ENCODE measurements around the gene VPS39. TPM values are rescaled to one million over a fixed set of nuclear protein-coding genes. Genes with fewer than 3 reads are reported as not detected.

Gene VPS39
- polyA plus RNA-seq, 1 donor (not counting 4 experiments of a cell fraction or from before 2014, with no cell fraction given): 29.7 TPM

DNA sequence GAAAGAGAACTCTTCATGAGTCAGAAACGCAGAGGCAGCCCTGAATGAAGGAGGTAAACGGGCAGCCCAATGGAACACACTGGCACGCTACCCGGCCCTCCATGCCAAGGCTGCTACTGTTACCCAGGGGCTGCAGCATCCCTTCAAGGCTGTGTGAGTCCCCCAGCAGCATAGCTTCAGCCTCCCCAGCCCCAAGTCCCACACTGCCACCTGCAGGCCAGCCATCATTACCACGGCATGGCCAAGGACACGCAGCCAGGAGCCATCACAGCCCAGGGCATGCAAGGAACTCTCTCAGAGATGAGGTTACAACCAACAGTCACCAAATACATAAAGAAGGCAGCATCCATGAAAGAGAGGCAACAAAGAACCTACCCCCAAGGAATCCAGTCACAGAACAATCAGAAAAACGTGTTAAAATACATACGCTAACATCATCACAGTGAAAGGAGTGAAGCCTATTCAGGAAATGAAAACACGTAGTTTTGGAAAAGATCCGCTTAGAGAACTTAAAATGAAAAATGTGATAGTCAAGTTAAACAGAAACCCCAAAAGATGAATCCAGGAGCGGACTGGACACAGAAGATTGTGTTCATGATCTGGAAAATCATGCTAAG, 74.1 kb downstream of the VPS39 start:
- Histone ChIP-seq H3K9me1 (ENCODE audit: control insufficient read depth, extremely low read depth, insufficient read depth, low read length) (no peaks in the 10 kb centered on the region), H3K4me3 (ENCODE audit: control insufficient read depth in 2 of 3, extremely low read depth in 1 of 3, insufficient read depth in 2 of 3, low read depth in 1 of 3, low read length in 3 of 3) (no peak overlapping the region), H3K9ac (ENCODE audit: control insufficient read depth, extremely low read depth, insufficient read depth, low read length) (no peak overlapping the region), H3K9me3 (ENCODE audit: control insufficient read depth, low read depth, low read length) (no peaks in the 10 kb centered on the region), H3K79me2 (ENCODE audit: control insufficient read depth, insufficient read depth, low read length) (no peaks in the 10 kb centered on the region), H3K4me2 (ENCODE audit: control insufficient read depth, extremely low read depth, insufficient read depth, low read depth, low read length) (no peak overlapping the region), H4K20me1 (ENCODE audit: control insufficient read depth, extremely low read depth, insufficient read depth, low read length) (no peaks in the 10 kb centered on the region), H3K4me1 (ENCODE audit: control insufficient read depth, extremely low read depth, insufficient read depth, low read length) (peaks cover 3% of the 10 kb centered on the region), H2AFZ (ENCODE audit: control insufficient read depth, low read length) (no peak overlapping the region), H3K27me3 (ENCODE audit: control insufficient read depth, extremely low read depth, insufficient read depth, low read length) (peaks cover 3% of the 10 kb centered on the region), H3K36me3 (ENCODE audit: control insufficient read depth in 2 of 2, extremely low read depth in 1 of 2, insufficient read depth in 2 of 2, low read length in 2 of 2) (no peaks in the 10 kb centered on the region), H3K27ac (ENCODE audit: control insufficient read depth, insufficient read depth, low read length) (no peak overlapping the region)
- TF ChIP-seq EZH2 (IDR thresholded peaks at IDR 0.05; ENCODE audit: low read length) (no peak), CTCF (optimal IDR thresholded peaks at IDR 0.05 in 1 of 3, IDR thresholded peaks at IDR 0.05 in 1 of 3, conservative IDR thresholded peaks at IDR 0.05 in 1 of 3; ENCODE audit: extremely low read depth in 1 of 3, insufficient read depth in 2 of 3, low read length in 3 of 3) (peak; percentile 94 to 99 (median 95))
- DNase-seq (ENCODE audit: low read depth, low spot score) (peak; percentile 40), FAIRE-seq (peak; percentile 71)
- dilution Hi-C loops (cut with MboI; ENCODE audit: extremely low pct_ligation_motif_present, low sequenced_read_pairs): no loop called here

- Histone ChIP-seq H3K36me3 (ENCODE audit: control insufficient read depth in 2 of 2, extremely low read depth in 1 of 2, insufficient read depth in 2 of 2, low read length in 2 of 2) (no peaks in the 10 kb centered on the region), H3K9me1 (ENCODE audit: control insufficient read depth, extremely low read depth, insufficient read depth, low read length) (no peaks in the 10 kb centered on the region), H2AFZ (ENCODE audit: control insufficient read depth, low read length) (no peak overlapping the region), H3K4me3 (ENCODE audit: control insufficient read depth in 2 of 3, extremely low read depth in 1 of 3, insufficient read depth in 2 of 3, low read depth in 1 of 3, low read length in 3 of 3) (no peak overlapping the region), H3K27ac (ENCODE audit: control insufficient read depth, insufficient read depth, low read length) (no peak overlapping the region), H3K4me1 (ENCODE audit: control insufficient read depth, extremely low read depth, insufficient read depth, low read length) (peaks cover 3% of the 10 kb centered on the region), H3K9ac (ENCODE audit: control insufficient read depth, extremely low read depth, insufficient read depth, low read length) (no peak overlapping the region), H3K27me3 (ENCODE audit: control insufficient read depth, extremely low read depth, insufficient read depth, low read length) (peaks cover 3% of the 10 kb centered on the region), H3K9me3 (ENCODE audit: control insufficient read depth, low read depth, low read length) (no peaks in the 10 kb centered on the region), H3K79me2 (ENCODE audit: control insufficient read depth, insufficient read depth, low read length) (no peaks in the 10 kb centered on the region), H3K4me2 (ENCODE audit: control insufficient read depth, extremely low read depth, insufficient read depth, low read depth, low read length) (no peak overlapping the region), H4K20me1 (ENCODE audit: control insufficient read depth, extremely low read depth, insufficient read depth, low read length) (no peaks in the 10 kb centered on the region)
- dilution Hi-C loops (cut with MboI; ENCODE audit: extremely low pct_ligation_motif_present, low sequenced_read_pairs): no loop called here
- DNase-seq (ENCODE audit: low read depth, low spot score) (no peak), FAIRE-seq (no peak)
- TF ChIP-seq EZH2 (IDR thresholded peaks at IDR 0.05; ENCODE audit: low read length): no peak
- no peak for TF ChIP-seq CTCF (optimal IDR thresholded peaks at IDR 0.05 in 1 of 3, IDR thresholded peaks at IDR 0.05 in 1 of 3, conservative IDR thresholded peaks at IDR 0.05 in 1 of 3; ENCODE audit: extremely low read depth in 1 of 3, insufficient read depth in 2 of 3, low read length in 3 of 3)
Measured at GRCh38 chr15:42133356-42133755, 74.7 kb downstream of the VPS39 start.
